ENCODE results near the gene CA4.

The CA4 gene

GRCh38 chr17:60137731-60138130 is 12.0 kb upstream of the CA4 start (continued):
- TF ChIP-seq CREB5 (CRISPR knock-in tag; IDR thresholded peaks at IDR 0.05; ENCODE audit: low read depth) (no peak), SNAI2 (CRISPR knock-in tag; IDR thresholded peaks at IDR 0.05) (no peak), TCF4 (CRISPR knock-in tag; IDR thresholded peaks at IDR 0.05; ENCODE audit: borderline replicate concordance) (no peak), ZNF8 (CRISPR knock-in tag; IDR thresholded peaks at IDR 0.05) (no peak), ZC3H10 (CRISPR knock-in tag; IDR thresholded peaks at IDR 0.05) (no peak), ZFP30 (CRISPR knock-in tag; IDR thresholded peaks at IDR 0.05) (no peak), ESRRG (CRISPR knock-in tag; IDR thresholded peaks at IDR 0.05) (no peak)

GRCh38 chr17:60138769-60139437 is 10.9 kb upstream of the CA4 start:
- no peak for ATAC-seq
- no peak for TF ChIP-seq CREB5 (CRISPR knock-in tag; IDR thresholded peaks at IDR 0.05; ENCODE audit: low read depth)
- no peak for TF ChIP-seq POU6F1 (CRISPR knock-in tag; IDR thresholded peaks at IDR 0.05; ENCODE audit: borderline replicate concordance, low read depth)
- TF ChIP-seq ESRRG (CRISPR knock-in tag; IDR thresholded peaks at IDR 0.05): no peak
- TF ChIP-seq ARNTL (CRISPR knock-in tag; IDR thresholded peaks at IDR 0.05; ENCODE audit: borderline replicate concordance, low read depth): no peak
- no peak for TF ChIP-seq CSRNP3 (CRISPR knock-in tag; IDR thresholded peaks at IDR 0.05)
- no peak for TF ChIP-seq TOX (CRISPR knock-in tag; IDR thresholded peaks at IDR 0.05; ENCODE audit: borderline replicate concordance)
- TF ChIP-seq BACH2 (CRISPR knock-in tag; IDR thresholded peaks at IDR 0.05; ENCODE audit: borderline replicate concordance): no peak
- no peak for TF ChIP-seq ZFP3 (CRISPR knock-in tag; IDR thresholded peaks at IDR 0.05)

GRCh38 chr17:60139438-60140285 is 10.1 kb upstream of the CA4 start:
- ATAC-seq: no peak
- TF ChIP-seq PATZ1 (CRISPR knock-in tag; IDR thresholded peaks at IDR 0.05; ENCODE audit: borderline replicate concordance): no peak
- no peak for TF ChIP-seq RARB (CRISPR knock-in tag; IDR thresholded peaks at IDR 0.05)
- TF ChIP-seq ZFP30 (CRISPR knock-in tag; IDR thresholded peaks at IDR 0.05): no peak
- no peak for TF ChIP-seq ARNTL (CRISPR knock-in tag; IDR thresholded peaks at IDR 0.05; ENCODE audit: borderline replicate concordance, low read depth)
- TF ChIP-seq ZC3H10 (CRISPR knock-in tag; IDR thresholded peaks at IDR 0.05): no peak
- no peak for TF ChIP-seq TSHZ2 (CRISPR knock-in tag; IDR thresholded peaks at IDR 0.05)
- TF ChIP-seq CREB5 (CRISPR knock-in tag; IDR thresholded peaks at IDR 0.05; ENCODE audit: low read depth): no peak
- TF ChIP-seq SNAI2 (CRISPR knock-in tag; IDR thresholded peaks at IDR 0.05): no peak
- TF ChIP-seq TCF4 (CRISPR knock-in tag; IDR thresholded peaks at IDR 0.05; ENCODE audit: borderline replicate concordance): no peak
- TF ChIP-seq ZNF70 (CRISPR knock-in tag; IDR thresholded peaks at IDR 0.05): no peak
- no peak for TF ChIP-seq TOX (CRISPR knock-in tag; IDR thresholded peaks at IDR 0.05; ENCODE audit: borderline replicate concordance)
- no peak for TF ChIP-seq OSR1 (CRISPR knock-in tag; IDR thresholded peaks at IDR 0.05)
- no peak for TF ChIP-seq CSDC2 (CRISPR knock-in tag; IDR thresholded peaks at IDR 0.05)
- no peak for TF ChIP-seq CSRNP3 (CRISPR knock-in tag; IDR thresholded peaks at IDR 0.05)
- TF ChIP-seq ESRRG (CRISPR knock-in tag; IDR thresholded peaks at IDR 0.05): no peak
- TF ChIP-seq ISL1 (CRISPR knock-in tag; IDR thresholded peaks at IDR 0.05): no peak
- TF ChIP-seq ZNF565 (CRISPR knock-in tag; conservative IDR thresholded peaks at IDR 0.05; ENCODE audit: low read depth): no peak
- no peak for TF ChIP-seq ZFP3 (CRISPR knock-in tag; IDR thresholded peaks at IDR 0.05)
